Subcutaneous abdominal adipose tissue (tissue), 5 donors: ENCODE data around the gene PCBP3.

Experiments
- H3K27ac ChIP-seq: one replicate; pipeline ENCODE4 v1.7.0; 2013; ENCODE audit warnings: low read depth, mild to moderate bottlenecking, inconsistent platforms, low read length, moderate library complexity
- H3K27me3 ChIP-seq, 5 donors: one replicate each; pipeline ENCODE4 v1.7.0; 2013; ENCODE audit warnings: low read length in 5 of 5, inconsistent platforms in 1 of 5; ENCODE audit not compliant: control insufficient read depth in 5 of 5, insufficient read depth in 4 of 5
- H3K36me3 ChIP-seq, 5 donors: one replicate each; pipeline ENCODE4 v1.7.0; 2013; ENCODE audit warnings: low read length in 5 of 5; ENCODE audit not compliant: control insufficient read depth in 5 of 5, insufficient read depth in 5 of 5
- H3K4me1 ChIP-seq, 5 donors: one replicate each; pipeline ENCODE4 v1.7.0; 2013; ENCODE audit warnings: low read length in 5 of 5, mild to moderate bottlenecking in 3 of 5, moderate library complexity in 1 of 5; ENCODE audit not compliant: control insufficient read depth in 5 of 5, insufficient read depth in 5 of 5
- H3K4me3 ChIP-seq, 5 donors: one replicate each; pipeline ENCODE4 v1.7.0; 2013; ENCODE audit warnings: low read length in 5 of 5, low read depth in 1 of 5
- H3K9ac ChIP-seq, 5 donors: one replicate each; pipeline ENCODE4 v1.7.0; 2013; ENCODE audit warnings: low read length in 5 of 5, mild to moderate bottlenecking in 4 of 5, moderate library complexity in 3 of 5
- H3K9me3 ChIP-seq, 5 donors: one replicate each; pipeline ENCODE4 v1.7.0; 2013; ENCODE audit warnings: low read length in 5 of 5; ENCODE audit not compliant: control insufficient read depth in 5 of 5
- donor health status: healthy.
- donor health status: healthy.
- donor health status: healthy.
- donor health status: healthy.
- donor health status: healthy.

Gene PCBP3

GRCh38 chr21:45747802-45748445 lies 104.4 kb downstream of the PCBP3 start:
- Histone ChIP-seq H3K36me3 (peaks cover 0 to 3% (median 0%) of the 10 kb centered on the region in 5 donors), H3K27me3 (no peaks in the 10 kb centered on the region), H3K9ac (no peak overlapping the region), H3K4me1 (peaks cover 0 to 10% (median 9%) of the 10 kb centered on the region in 5 donors), H3K4me3 (no peak overlapping the region), H3K9me3 (no peaks in the 10 kb centered on the region), H3K27ac (no peak overlapping the region)

- H3K4me3 ChIP-seq = no peak overlapping the region
- no peaks in the 10 kb centered on the region for H3K9me3 ChIP-seq
- H3K36me3 ChIP-seq = peaks cover 0 to 3% (median 0%) of the 10 kb centered on the region in 5 donors
- H3K4me1 ChIP-seq = peaks cover 0 to 10% (median 9%) of the 10 kb centered on the region in 5 donors
- no peak overlapping the region for H3K9ac ChIP-seq
- H3K27ac ChIP-seq = no peak overlapping the region
- H3K27me3 ChIP-seq = no peaks in the 10 kb centered on the region
Measured at GRCh38 chr21:45748593-45748992, 105.1 kb downstream of the PCBP3 start.

GRCh38 chr21:45749974-45750373 lies 106.4 kb downstream of the PCBP3 start:
- H3K36me3 ChIP-seq = peaks cover 0 to 3% (median 0%) of the 10 kb centered on the region in 5 donors
- peaks cover 0 to 10% (median 9%) of the 10 kb centered on the region in 5 donors for H3K4me1 ChIP-seq
- no peak overlapping the region for H3K9ac ChIP-seq
- no peaks in the 10 kb centered on the region for H3K27me3 ChIP-seq
- H3K9me3 ChIP-seq = no peaks in the 10 kb centered on the region
- H3K4me3 ChIP-seq = no peak overlapping the region
- H3K27ac ChIP-seq = no peak overlapping the region

- Histone ChIP-seq H3K4me3 (no peak overlapping the region), H3K4me1 (peaks cover 0 to 10% (median 9%) of the 10 kb centered on the region in 5 donors), H3K9me3 (peaks cover 0 to 4% (median 0%) of the 10 kb centered on the region in 5 donors), H3K27me3 (no peaks in the 10 kb centered on the region), H3K36me3 (no peaks in the 10 kb centered on the region), H3K27ac (no peak overlapping the region), H3K9ac (no peak overlapping the region)
Measured at GRCh38 chr21:45750936-45751335, 107.4 kb downstream of the PCBP3 start.

GRCh38 chr21:45753445-45753844 lies 109.9 kb downstream of the PCBP3 start:
- H3K27ac ChIP-seq = no peak overlapping the region
- H3K9ac ChIP-seq = no peak overlapping the region
- H3K4me3 ChIP-seq = no peak overlapping the region
- H3K36me3 ChIP-seq = no peaks in the 10 kb centered on the region
- no peaks in the 10 kb centered on the region for H3K27me3 ChIP-seq
- peaks cover 0 to under 1% (median 0%) of the 10 kb centered on the region in 5 donors for H3K4me1 ChIP-seq
- H3K9me3 ChIP-seq = peaks cover 0 to 6% (median 0%) of the 10 kb centered on the region in 5 donors

- no peak overlapping the region for H3K9ac ChIP-seq
- H3K4me3 ChIP-seq = no peak overlapping the region
- H3K4me1 ChIP-seq = no peaks in the 10 kb centered on the region
- no peaks in the 10 kb centered on the region for H3K27me3 ChIP-seq
- no peaks in the 10 kb centered on the region for H3K36me3 ChIP-seq
- peaks cover 0 to 6% (median 0%) of the 10 kb centered on the region in 5 donors for H3K9me3 ChIP-seq
- no peak overlapping the region for H3K27ac ChIP-seq
Measured at GRCh38 chr21:45756029-45756428, 112.5 kb downstream of the PCBP3 start.

GRCh38 chr21:45756669-45757068 lies 113.1 kb downstream of the PCBP3 start:
- Histone ChIP-seq H3K36me3 (no peaks in the 10 kb centered on the region), H3K9me3 (peaks cover 0 to 6% (median 0%) of the 10 kb centered on the region in 5 donors), H3K27ac (no peak overlapping the region), H3K27me3 (no peaks in the 10 kb centered on the region), H3K9ac (no peak overlapping the region), H3K4me3 (no peak overlapping the region), H3K4me1 (no peaks in the 10 kb centered on the region)

GRCh38 chr21:45761704-45762103 lies 118.2 kb downstream of the PCBP3 start:
- no peak overlapping the region for H3K27ac ChIP-seq
- H3K9me3 ChIP-seq = peaks cover 0 to 3% (median 0%) of the 10 kb centered on the region in 5 donors
- H3K4me1 ChIP-seq = no peaks in the 10 kb centered on the region
- H3K4me3 ChIP-seq = no peak overlapping the region
- H3K9ac ChIP-seq = no peak overlapping the region
- H3K36me3 ChIP-seq = peaks cover 0 to 4% (median 0%) of the 10 kb centered on the region in 5 donors
- H3K27me3 ChIP-seq = no peaks in the 10 kb centered on the region

GRCh38 chr21:45763074-45763473 lies 119.5 kb downstream of the PCBP3 start:
- Histone ChIP-seq H3K9ac (no peak overlapping the region), H3K27me3 (no peaks in the 10 kb centered on the region), H3K9me3 (no peaks in the 10 kb centered on the region), H3K4me1 (no peaks in the 10 kb centered on the region), H3K27ac (no peak overlapping the region), H3K36me3 (peaks cover 0 to 4% (median 0%) of the 10 kb centered on the region in 5 donors), H3K4me3 (no peak overlapping the region)

GRCh38 chr21:45763506-45763905 lies 120.0 kb downstream of the PCBP3 start:
- Histone ChIP-seq H3K27me3 (no peaks in the 10 kb centered on the region), H3K4me1 (no peaks in the 10 kb centered on the region), H3K9ac (no peak overlapping the region), H3K27ac (no peak overlapping the region), H3K4me3 (no peak overlapping the region), H3K36me3 (peaks cover 0 to 4% (median 0%) of the 10 kb centered on the region in 5 donors), H3K9me3 (no peaks in the 10 kb centered on the region)
